Measurements from ENCODE around the gene NACC2. TPM values are rescaled to one million over a fixed set of nuclear protein-coding genes. Genes with fewer than 3 reads are reported as not detected.

Gene NACC2
- total and polyA plus RNA-seq, 2 experiments from 2014 or later = 3.8 to 20.8 TPM

DNA sequence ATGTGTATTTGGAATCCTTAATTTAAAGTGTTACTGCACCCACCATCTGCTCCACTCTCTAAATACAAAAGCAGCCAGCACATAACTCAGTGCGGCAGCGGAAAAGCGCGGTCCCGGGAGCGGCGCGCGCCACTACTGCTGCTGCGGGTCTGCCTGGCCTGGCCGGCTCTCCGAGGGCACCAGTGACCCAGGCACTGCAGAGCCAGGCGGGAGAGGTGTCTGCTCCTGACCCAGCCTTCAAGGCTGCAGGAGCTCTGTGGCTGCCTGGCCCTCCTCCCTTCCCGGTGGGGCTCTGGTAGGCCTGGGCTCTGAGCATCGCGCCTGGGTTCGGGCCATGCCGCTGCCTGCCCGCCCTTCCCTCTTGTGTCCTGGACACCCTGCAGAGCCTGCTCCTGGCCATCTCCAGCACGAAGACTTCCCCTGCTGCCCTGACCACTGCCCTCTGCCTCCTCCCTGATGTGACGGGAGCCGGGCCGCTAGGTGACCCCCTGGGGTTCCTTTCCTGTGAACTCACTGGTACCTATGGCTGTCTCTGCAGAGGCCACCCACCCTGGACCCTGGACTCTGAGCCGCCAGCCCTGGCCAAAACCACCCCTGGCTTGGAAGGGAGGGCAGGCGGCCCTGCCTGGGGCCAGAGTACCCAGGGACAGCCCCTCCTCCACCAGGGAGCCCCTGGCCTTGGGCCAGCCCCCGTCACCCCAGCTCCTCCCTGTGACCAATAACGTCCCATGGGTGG is 101.2 kb downstream of the NACC2 start:
- ATAC-seq = peak; percentile 10
- peaks cover 23% of the 10 kb centered on the region for H3K4me1 Mint-ChIP-seq
- H3K27ac ChIP-seq (ENCODE audit: low read depth) = no peak overlapping the region

More for the DNA sequence above, 101.2 kb downstream of the NACC2 start:
- H2AFZ ChIP-seq = peak overlapping the region; percentile 80; the same call in 1 of the 2 replicates
- H3K4me3 ChIP-seq = no peak overlapping the region
- H3K9me2 ChIP-seq (ENCODE audit: insufficient read depth) = no peaks in the 10 kb centered on the region
- Mint-ChIP-seq H3K4me3 (peak overlapping the region; percentile 32; the same call in 1 of the 3 replicates), H3K9me3 (no peaks in the 10 kb centered on the region), H3K27me3 (ENCODE audit: insufficient read depth, low read depth, poor library complexity) (peaks cover 18% of the 10 kb centered on the region), H3K27ac (no peak overlapping the region), H3K36me3 (ENCODE audit: low read depth) (no peaks in the 10 kb centered on the region)
- no peaks in the 10 kb centered on the region for H3K79me2 ChIP-seq (replicated peaks; ENCODE audit: insufficient read depth)
- no peaks in the 10 kb centered on the region for H3K36me3 ChIP-seq (ENCODE audit: insufficient read depth)
- peaks cover 7% of the 10 kb centered on the region for H3F3A ChIP-seq (replicated peaks; ENCODE audit: low read depth)
- no peak for DNase-seq (ENCODE audit: low spot score)
- H4K20me1 ChIP-seq (replicated peaks; ENCODE audit: insufficient read depth) = no peaks in the 10 kb centered on the region
- H3K27me3 ChIP-seq (ENCODE audit: insufficient read depth) = no peaks in the 10 kb centered on the region
- peak overlapping the region; percentile 77; the same call in 1 of the 2 replicates for H3K4me2 ChIP-seq
- TF ChIP-seq POLR2AphosphoS5 (IDR thresholded peaks at IDR 0.05; ENCODE audit: low read depth) (no peak), JUNB (IDR thresholded peaks at IDR 0.05; ENCODE audit: unreplicated experiment) (no peak), EZH2phosphoT487 (IDR thresholded peaks at IDR 0.05; ENCODE audit: unreplicated experiment) (no peak), EZH2 (IDR thresholded peaks at IDR 0.05; ENCODE audit: low read depth, unreplicated experiment) (no peak), NANOG (IDR thresholded peaks at IDR 0.05; ENCODE audit: borderline replicate concordance) (no peak), CREB1 (CRISPR knock-in tag; IDR thresholded peaks at IDR 0.05; ENCODE audit: low read depth) (no peak), ZNF331 (CRISPR knock-in tag; IDR thresholded peaks at IDR 0.05; ENCODE audit: low read depth) (no peak), STAT1 (IDR thresholded peaks at IDR 0.05; ENCODE audit: unreplicated experiment) (no peak), ZNF114 (CRISPR knock-in tag; IDR thresholded peaks at IDR 0.05) (no peak)
- TF ChIP-seq, protein P1, sequence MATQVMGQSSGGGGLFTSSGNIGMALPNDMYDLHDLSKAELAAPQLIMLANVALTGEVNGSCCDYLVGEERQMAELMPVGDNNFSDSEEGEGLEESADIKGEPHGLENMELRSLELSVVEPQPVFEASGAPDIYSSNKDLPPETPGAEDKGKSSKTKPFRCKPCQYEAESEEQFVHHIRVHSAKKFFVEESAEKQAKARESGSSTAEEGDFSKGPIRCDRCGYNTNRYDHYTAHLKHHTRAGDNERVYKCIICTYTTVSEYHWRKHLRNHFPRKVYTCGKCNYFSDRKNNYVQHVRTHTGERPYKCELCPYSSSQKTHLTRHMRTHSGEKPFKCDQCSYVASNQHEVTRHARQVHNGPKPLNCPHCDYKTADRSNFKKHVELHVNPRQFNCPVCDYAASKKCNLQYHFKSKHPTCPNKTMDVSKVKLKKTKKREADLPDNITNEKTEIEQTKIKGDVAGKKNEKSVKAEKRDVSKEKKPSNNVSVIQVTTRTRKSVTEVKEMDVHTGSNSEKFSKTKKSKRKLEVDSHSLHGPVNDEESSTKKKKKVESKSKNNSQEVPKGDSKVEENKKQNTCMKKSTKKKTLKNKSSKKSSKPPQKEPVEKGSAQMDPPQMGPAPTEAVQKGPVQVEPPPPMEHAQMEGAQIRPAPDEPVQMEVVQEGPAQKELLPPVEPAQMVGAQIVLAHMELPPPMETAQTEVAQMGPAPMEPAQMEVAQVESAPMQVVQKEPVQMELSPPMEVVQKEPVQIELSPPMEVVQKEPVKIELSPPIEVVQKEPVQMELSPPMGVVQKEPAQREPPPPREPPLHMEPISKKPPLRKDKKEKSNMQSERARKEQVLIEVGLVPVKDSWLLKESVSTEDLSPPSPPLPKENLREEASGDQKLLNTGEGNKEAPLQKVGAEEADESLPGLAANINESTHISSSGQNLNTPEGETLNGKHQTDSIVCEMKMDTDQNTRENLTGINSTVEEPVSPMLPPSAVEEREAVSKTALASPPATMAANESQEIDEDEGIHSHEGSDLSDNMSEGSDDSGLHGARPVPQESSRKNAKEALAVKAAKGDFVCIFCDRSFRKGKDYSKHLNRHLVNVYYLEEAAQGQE (IDR thresholded peaks at IDR 0.05; ENCODE audit: unreplicated experiment) = no peak
- TF ChIP-seq, protein P2, sequence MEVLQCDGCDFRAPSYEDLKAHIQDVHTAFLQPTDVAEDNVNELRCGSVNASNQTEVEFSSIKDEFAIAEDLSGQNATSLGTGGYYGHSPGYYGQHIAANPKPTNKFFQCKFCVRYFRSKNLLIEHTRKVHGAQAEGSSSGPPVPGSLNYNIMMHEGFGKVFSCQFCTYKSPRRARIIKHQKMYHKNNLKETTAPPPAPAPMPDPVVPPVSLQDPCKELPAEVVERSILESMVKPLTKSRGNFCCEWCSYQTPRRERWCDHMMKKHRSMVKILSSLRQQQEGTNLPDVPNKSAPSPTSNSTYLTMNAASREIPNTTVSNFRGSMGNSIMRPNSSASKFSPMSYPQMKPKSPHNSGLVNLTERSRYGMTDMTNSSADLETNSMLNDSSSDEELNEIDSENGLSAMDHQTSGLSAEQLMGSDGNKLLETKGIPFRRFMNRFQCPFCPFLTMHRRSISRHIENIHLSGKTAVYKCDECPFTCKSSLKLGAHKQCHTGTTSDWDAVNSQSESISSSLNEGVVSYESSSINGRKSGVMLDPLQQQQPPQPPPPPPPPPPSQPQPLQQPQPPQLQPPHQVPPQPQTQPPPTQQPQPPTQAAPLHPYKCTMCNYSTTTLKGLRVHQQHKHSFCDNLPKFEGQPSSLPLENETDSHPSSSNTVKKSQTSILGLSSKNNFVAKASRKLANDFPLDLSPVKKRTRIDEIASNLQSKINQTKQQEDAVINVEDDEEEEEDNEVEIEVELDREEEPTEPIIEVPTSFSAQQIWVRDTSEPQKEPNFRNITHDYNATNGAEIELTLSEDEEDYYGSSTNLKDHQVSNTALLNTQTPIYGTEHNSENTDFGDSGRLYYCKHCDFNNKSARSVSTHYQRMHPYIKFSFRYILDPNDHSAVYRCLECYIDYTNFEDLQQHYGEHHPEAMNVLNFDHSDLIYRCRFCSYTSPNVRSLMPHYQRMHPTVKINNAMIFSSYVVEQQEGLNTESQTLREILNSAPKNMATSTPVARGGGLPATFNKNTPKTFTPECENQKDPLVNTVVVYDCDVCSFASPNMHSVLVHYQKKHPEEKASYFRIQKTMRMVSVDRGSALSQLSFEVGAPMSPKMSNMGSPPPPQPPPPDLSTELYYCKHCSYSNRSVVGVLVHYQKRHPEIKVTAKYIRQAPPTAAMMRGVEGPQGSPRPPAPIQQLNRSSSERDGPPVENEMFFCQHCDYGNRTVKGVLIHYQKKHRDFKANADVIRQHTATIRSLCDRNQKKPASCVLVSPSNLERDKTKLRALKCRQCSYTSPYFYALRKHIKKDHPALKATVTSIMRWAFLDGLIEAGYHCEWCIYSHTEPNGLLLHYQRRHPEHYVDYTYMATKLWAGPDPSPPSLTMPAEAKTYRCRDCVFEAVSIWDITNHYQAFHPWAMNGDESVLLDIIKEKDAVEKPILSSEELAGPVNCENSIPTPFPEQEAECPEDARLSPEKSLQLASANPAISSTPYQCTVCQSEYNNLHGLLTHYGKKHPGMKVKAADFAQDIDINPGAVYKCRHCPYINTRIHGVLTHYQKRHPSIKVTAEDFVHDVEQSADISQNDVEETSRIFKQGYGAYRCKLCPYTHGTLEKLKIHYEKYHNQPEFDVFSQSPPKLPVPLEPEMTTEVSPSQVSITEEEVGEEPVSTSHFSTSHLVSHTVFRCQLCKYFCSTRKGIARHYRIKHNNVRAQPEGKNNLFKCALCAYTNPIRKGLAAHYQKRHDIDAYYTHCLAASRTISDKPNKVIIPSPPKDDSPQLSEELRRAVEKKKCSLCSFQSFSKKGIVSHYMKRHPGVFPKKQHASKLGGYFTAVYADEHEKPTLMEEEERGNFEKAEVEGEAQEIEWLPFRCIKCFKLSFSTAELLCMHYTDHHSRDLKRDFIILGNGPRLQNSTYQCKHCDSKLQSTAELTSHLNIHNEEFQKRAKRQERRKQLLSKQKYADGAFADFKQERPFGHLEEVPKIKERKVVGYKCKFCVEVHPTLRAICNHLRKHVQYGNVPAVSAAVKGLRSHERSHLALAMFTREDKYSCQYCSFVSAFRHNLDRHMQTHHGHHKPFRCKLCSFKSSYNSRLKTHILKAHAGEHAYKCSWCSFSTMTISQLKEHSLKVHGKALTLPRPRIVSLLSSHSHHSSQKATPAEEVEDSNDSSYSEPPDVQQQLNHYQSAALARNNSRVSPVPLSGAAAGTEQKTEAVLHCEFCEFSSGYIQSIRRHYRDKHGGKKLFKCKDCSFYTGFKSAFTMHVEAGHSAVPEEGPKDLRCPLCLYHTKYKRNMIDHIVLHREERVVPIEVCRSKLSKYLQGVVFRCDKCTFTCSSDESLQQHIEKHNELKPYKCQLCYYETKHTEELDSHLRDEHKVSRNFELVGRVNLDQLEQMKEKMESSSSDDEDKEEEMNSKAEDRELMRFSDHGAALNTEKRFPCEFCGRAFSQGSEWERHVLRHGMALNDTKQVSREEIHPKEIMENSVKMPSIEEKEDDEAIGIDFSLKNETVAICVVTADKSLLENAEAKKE (CRISPR knock-in tag; IDR thresholded peaks at IDR 0.05) = no peak
- TF ChIP-seq, protein P3, sequence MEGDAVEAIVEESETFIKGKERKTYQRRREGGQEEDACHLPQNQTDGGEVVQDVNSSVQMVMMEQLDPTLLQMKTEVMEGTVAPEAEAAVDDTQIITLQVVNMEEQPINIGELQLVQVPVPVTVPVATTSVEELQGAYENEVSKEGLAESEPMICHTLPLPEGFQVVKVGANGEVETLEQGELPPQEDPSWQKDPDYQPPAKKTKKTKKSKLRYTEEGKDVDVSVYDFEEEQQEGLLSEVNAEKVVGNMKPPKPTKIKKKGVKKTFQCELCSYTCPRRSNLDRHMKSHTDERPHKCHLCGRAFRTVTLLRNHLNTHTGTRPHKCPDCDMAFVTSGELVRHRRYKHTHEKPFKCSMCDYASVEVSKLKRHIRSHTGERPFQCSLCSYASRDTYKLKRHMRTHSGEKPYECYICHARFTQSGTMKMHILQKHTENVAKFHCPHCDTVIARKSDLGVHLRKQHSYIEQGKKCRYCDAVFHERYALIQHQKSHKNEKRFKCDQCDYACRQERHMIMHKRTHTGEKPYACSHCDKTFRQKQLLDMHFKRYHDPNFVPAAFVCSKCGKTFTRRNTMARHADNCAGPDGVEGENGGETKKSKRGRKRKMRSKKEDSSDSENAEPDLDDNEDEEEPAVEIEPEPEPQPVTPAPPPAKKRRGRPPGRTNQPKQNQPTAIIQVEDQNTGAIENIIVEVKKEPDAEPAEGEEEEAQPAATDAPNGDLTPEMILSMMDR (conservative IDR thresholded peaks at IDR 0.05; ENCODE audit: low read depth in 2 of 2) = no peak
- TF ChIP-seq, protein P4, sequence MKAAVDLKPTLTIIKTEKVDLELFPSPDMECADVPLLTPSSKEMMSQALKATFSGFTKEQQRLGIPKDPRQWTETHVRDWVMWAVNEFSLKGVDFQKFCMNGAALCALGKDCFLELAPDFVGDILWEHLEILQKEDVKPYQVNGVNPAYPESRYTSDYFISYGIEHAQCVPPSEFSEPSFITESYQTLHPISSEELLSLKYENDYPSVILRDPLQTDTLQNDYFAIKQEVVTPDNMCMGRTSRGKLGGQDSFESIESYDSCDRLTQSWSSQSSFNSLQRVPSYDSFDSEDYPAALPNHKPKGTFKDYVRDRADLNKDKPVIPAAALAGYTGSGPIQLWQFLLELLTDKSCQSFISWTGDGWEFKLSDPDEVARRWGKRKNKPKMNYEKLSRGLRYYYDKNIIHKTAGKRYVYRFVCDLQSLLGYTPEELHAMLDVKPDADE (IDR thresholded peaks at IDR 0.05) = no peak
- peaks cover 31% of the 10 kb centered on the region; the same call in 1 of the 2 replicates for H3K4me1 ChIP-seq (ENCODE audit: insufficient read depth)
